ENCODE data around the gene PITPNC1.

PITPNC1 gene

GRCh38 chr17:67449065-67449464, 72.0 kb downstream of the PITPNC1 start:
- no peak overlapping the region for H3K4me3 ChIP-seq (ENCODE audit: low read depth, low read length)
- no peak for DNase-seq (ENCODE audit: low read depth)
- TF ChIP-seq CTCF (IDR thresholded peaks at IDR 0.05; ENCODE audit: insufficient read depth, low read depth, low read length, missing control alignments): no peak

- DNase-seq (ENCODE audit: low read depth): no peak
- no peak overlapping the region for H3K4me3 ChIP-seq (ENCODE audit: low read depth, low read length)
- TF ChIP-seq CTCF (IDR thresholded peaks at IDR 0.05; ENCODE audit: insufficient read depth, low read depth, low read length, missing control alignments): no peak
Measured at GRCh38 chr17:67449845-67450755, 73.0 kb downstream of the PITPNC1 start.

GRCh38 chr17:67452681-67453554, 75.8 kb downstream of the PITPNC1 start:
- peak; percentile 79 for DNase-seq (ENCODE audit: low read depth)
- TF ChIP-seq CTCF (IDR thresholded peaks at IDR 0.05; ENCODE audit: insufficient read depth, low read depth, low read length, missing control alignments): no peak
- H3K4me3 ChIP-seq (ENCODE audit: low read depth, low read length): peak overlapping the region; percentile 7; the same call in 1 of the 2 replicates

- TF ChIP-seq CTCF (IDR thresholded peaks at IDR 0.05; ENCODE audit: insufficient read depth, low read depth, low read length, missing control alignments): no peak
- no peak overlapping the region; the same call in 1 of the 2 replicates for H3K4me3 ChIP-seq (ENCODE audit: low read depth, low read length)
- peak; percentile 51 for DNase-seq (ENCODE audit: low read depth)
Measured at GRCh38 chr17:67456103-67456502, 79.0 kb downstream of the PITPNC1 start.

GRCh38 chr17:67456889-67457288, 79.8 kb downstream of the PITPNC1 start:
- no peak overlapping the region for H3K4me3 ChIP-seq (ENCODE audit: low read depth, low read length)
- no peak for TF ChIP-seq CTCF (IDR thresholded peaks at IDR 0.05; ENCODE audit: insufficient read depth, low read depth, low read length, missing control alignments)
- no peak for DNase-seq (ENCODE audit: low read depth)

GRCh38 chr17:67458203-67458602, 81.1 kb downstream of the PITPNC1 start:
- TF ChIP-seq CTCF (IDR thresholded peaks at IDR 0.05; ENCODE audit: insufficient read depth, low read depth, low read length, missing control alignments): no peak
- no peak overlapping the region for H3K4me3 ChIP-seq (ENCODE audit: low read depth, low read length)
- no peak for DNase-seq (ENCODE audit: low read depth)
